Astrocyte of the spinal cord (primary cell): Measurements from ENCODE around the gene RNF186.

Source experiments
- DNase-seq: peaks from one replicate; pipeline ENCODE4 v3.0.0; 2011; ENCODE audit warnings: low read depth, low spot score
- H3K4me3 ChIP-seq: 2 replicates; pipeline ENCODE4 v1.5.1; 2011; ENCODE audit warnings: low read depth, mild to moderate bottlenecking, low read length, moderate library complexity
- in situ Hi-C: cut with HindIII; loops from 2 replicates; pipeline ENCODE4 v1.10.0; 2017; ENCODE audit warnings: low sequenced_read_pairs
- TF ChIP-seq, protein P1 (sequence below): IDR thresholded peaks from 2 replicates; pipeline ENCODE4 v1.5.1; 2012; ENCODE audit warnings: low read depth, mild to moderate bottlenecking, low read length, inconsistent platforms

RNF186 gene

DNA sequence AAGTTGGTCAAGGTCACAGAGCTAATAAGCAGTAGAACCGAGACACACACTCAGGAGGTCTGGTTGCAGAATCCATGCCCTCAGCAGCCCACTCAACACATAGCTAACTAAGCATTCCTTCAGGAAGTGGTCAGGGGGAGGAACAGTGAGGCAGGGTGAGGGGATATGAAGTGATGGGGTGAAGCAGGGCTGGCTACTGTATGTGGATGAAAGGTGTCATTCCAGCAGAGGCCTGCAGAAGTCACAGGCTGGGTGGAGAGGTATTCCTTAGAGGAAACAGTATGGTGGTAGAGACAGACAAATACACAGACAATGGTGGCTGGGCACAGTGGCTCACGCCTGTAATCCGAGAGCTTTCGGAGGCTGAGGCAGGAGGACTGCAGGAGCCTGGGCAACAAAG, 29.4 kb downstream of the RNF186 start:
- DNase-seq, result no peak
- no peak overlapping the region for H3K4me3 ChIP-seq
- TF ChIP-seq, protein P1, sequence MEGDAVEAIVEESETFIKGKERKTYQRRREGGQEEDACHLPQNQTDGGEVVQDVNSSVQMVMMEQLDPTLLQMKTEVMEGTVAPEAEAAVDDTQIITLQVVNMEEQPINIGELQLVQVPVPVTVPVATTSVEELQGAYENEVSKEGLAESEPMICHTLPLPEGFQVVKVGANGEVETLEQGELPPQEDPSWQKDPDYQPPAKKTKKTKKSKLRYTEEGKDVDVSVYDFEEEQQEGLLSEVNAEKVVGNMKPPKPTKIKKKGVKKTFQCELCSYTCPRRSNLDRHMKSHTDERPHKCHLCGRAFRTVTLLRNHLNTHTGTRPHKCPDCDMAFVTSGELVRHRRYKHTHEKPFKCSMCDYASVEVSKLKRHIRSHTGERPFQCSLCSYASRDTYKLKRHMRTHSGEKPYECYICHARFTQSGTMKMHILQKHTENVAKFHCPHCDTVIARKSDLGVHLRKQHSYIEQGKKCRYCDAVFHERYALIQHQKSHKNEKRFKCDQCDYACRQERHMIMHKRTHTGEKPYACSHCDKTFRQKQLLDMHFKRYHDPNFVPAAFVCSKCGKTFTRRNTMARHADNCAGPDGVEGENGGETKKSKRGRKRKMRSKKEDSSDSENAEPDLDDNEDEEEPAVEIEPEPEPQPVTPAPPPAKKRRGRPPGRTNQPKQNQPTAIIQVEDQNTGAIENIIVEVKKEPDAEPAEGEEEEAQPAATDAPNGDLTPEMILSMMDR, result no peak
- in situ Hi-C loops, result no loop called here

DNA sequence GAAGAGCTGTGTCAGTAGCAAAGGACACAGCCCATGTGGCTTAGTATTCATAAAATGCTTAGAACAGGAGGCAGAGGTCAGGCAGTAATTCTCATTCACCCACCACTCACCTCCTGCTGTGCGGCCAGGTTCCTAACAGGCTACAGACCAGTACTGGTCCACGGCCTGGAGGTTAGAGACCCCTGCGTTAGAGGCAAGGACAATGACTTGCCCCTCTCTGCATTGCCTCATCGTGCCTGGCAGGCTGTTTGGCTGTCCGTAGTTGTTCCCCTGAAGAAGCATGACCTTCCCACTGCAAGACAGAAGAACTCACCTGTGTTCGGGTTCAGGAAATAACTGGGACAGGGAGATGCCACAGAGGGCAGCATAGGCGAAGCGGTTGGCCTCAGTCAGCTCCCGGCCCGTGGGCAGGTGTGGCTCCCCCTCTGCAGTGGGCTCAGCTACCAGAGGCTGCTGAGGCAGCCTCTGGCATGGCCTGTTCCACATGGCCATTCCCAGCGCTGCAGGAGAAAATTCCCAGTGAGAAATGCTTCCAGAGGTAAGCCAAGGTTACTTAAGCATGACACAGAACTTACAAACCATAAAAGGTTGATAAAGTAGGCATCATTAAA, 34.7 kb downstream of the RNF186 start:
- TF ChIP-seq, protein P1, result no peak
- in situ Hi-C loops, result no loop called here
- H3K4me3 ChIP-seq, result no peak overlapping the region
- DNase-seq, result no peak

DNA sequence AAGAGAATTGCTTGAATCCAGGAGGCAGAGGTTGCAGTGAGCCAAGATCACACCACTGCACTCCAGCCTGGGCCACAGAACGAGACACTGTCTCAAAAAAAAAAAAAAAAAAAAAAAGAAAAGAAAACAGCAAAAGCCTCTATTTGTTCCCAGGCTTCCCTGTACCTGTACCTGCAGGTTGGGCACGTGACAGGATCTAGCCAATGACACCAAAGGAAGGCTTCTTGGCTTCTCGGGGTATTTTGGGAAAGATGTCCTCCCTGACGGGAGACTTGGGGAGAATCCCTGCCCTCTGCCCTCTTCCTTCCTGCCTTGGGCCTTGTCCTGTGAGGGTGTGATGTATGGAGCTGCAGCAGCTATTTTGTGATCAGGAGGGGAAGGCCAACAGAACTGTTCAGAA, 38.1 kb downstream of the RNF186 start:
- in situ Hi-C loops, result no loop called here
- no peak for DNase-seq
- TF ChIP-seq, protein P1, result no peak
- H3K4me3 ChIP-seq, result no peak overlapping the region

DNA sequence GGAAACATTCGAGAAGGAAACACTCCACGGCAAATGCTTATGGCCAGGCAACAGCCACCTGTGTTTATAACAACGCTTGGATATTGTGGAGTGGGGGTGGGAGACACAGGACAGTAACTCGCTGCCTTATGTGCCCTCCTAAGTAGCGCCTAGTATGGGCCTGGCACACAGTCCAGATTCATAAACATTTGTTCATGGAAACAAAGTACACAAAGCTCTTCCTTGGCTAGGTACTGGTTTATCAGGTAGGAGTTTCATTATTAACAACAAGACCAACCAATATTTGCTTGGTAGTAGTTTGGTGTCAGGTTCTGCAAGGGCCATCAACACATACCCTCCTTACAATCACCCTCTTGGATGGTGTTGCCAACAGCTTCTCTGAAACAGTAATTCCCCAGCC, 38.8 kb downstream of the RNF186 start:
- no peak for DNase-seq
- TF ChIP-seq, protein P1, result no peak
- no peak overlapping the region for H3K4me3 ChIP-seq
- in situ Hi-C loops, result no loop called here

DNA sequence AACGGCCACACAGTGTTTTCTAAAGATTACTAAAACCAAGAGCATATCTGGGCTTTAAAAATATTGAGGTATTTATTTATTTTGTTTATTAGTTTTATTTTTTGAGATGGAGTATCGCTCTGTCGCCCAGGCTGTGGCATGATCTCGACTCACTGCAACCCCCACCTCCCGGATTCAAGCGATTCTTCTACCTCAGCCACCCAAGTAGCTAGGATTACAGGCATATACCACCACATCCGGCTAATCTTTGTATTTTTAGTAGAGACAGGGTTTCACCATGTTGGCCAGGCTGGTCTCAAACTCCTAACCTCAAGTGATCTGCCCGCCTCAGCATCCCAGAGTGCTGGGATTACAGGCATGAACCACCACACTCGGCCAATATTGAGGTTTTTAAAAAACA, 39.3 kb downstream of the RNF186 start:
- no peak for DNase-seq
- no peak overlapping the region for H3K4me3 ChIP-seq
- in situ Hi-C loops, result no loop called here
- TF ChIP-seq, protein P1, result no peak

DNA sequence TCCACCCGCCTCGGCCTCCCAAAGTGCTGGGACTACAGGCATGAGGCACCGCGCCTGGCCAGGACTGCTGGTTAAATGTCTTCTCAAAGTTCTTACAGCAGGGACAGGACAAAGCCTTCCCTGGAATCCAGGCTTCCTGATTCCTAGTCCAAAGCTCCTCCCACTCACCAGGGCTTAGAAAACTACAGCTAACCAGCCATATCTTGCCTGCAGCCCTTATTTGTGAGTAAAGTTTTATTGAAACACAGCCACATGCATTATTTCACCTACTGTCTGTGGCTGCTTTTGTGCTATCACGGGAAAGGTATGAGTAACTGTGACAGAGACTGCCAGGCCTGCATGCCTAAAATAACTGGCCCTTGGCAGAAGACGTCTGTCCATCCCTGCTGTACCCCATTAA, 39.8 kb downstream of the RNF186 start:
- no peak overlapping the region for H3K4me3 ChIP-seq
- no peak for DNase-seq
- in situ Hi-C loops, result no loop called here
- TF ChIP-seq, protein P1, result no peak
